Testis (tissue), 3 donors: ENCODE data around the gene RBMS2. TPM values are rescaled to one million over a fixed set of nuclear protein-coding genes. Genes with fewer than 3 reads are reported as not detected.

Experiments used
- DNase-seq: peaks from one replicate; pipeline ENCODE4 v3.0.0-alpha.2; 2019
- H3K27ac ChIP-seq, 2 donors: fragments of 200-600 bp; sonication (generic); one replicate each; pipeline ENCODE4 v1.5.1; 2019
- H3K27me3 ChIP-seq: fragments of 200-600 bp; sonication (generic); one replicate; pipeline ENCODE4 v1.5.1; 2019
- H3K36me3 ChIP-seq: fragments of 200-600 bp; sonication (generic); one replicate; pipeline ENCODE4 v1.5.1; 2017; ENCODE audit warnings: low read depth; ENCODE audit errors: missing control alignments
- H3K4me1 ChIP-seq: fragments of 200-600 bp; sonication (generic); one replicate; pipeline ENCODE4 v1.5.1; 2019
- H3K4me3 ChIP-seq, 2 donors: fragments of 200-600 bp; sonication (generic); one replicate each; pipeline ENCODE4 v1.5.1; 2017 to 2019
- H3K9me3 ChIP-seq: fragments of 200-600 bp; sonication (generic); one replicate; pipeline ENCODE4 v1.5.1; 2017
- POLR2A ChIP-seq: fragments of 450-650 bp; IDR thresholded peaks from one replicate; pipeline ENCODE4 v1.6.1; 2017; ENCODE audit warnings: antibody characterized with exemption, mild to moderate bottlenecking, moderate library complexity
- WGBS, 2 donors: methylation state at CpG; one replicate each; pipeline ENCODE4 v1.1.5; 2018; 5-methylcytosine and 5-hydroxymethylcytosine counted together
- intact Hi-C: fragments of 100-400 bp; cut with DNase I; formaldehyde crosslinking; loops from one replicate; pipeline ENCODE4 v1.15.1; 2023; ENCODE audit warnings: low total_unique reads
- polyA plus RNA-seq: library from polyadenylated mRNA; stranded (reverse); fragments of 350-450 nt; fragmentation: Illumina TruSeq; extraction: RNeasy Lipid Tissue Mini Kit (QIAGEN cat#74804); gene quantifications from one replicate; pipeline ENCODE4 v1.2.3, GENCODE V29; 2014; ENCODE audit warnings: low read depth, low replicate concordance; ENCODE audit not compliant: insufficient read depth
- total RNA-seq, 2 donors: library from RNA; depleted of rRNA; stranded (reverse); fragments of >200 nt; gene quantifications; one replicate each; pipeline ENCODE4 v1.2.3, GENCODE V29; 2016
- TF ChIP-seq, protein P1 (sequence below), 3 experiments: fragments of 450-650 bp in 2 of 3; fragments of 200-600 bp in 1 of 3; sonication (generic) in 1 of 3; IDR thresholded peaks; one replicate each; pipeline ENCODE4 v1.5.1; 2016 to 2019; ENCODE audit warnings: antibody characterized with exemption in 3 of 3, mild to moderate bottlenecking in 2 of 3, moderate library complexity in 1 of 3

RBMS2 gene
- total and polyA plus RNA-seq, 3 donors from 2014 or later, result 12.8 to 15.8 (median 12.8) TPM

DNA sequence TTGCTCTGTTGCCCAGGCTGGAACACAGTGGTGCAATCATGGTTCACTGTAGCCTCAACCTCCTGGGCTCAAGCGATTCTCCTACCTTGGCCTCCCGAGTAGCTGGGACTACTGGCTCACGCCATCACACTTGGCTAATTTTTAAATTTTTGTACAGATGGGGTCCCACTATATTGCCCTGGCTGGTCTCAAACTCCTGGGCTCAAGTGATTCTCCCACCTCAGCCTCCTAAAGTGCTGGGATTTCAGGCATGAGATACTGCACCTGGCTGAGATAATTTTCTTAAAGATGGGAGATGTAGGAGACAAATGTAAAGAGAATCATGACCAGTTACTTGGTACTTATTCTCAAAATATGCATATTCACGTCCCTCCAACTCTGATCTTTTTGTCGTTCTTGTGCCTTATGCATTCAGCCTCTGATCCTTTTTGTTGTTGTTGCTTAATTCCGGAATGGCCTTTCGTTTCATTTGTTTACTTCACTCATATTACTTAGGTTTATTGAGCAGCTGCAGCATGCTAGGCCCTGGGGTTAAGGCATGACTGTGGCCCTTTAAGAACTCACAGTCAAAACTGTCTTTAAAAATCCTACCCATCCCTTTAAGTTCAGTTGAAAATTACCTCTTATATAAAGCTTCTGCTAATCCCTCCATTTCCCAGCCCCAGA is 8.9 kb downstream of the RBMS2 start:
- H3K27ac ChIP-seq, result no peak overlapping the region
- DNase-seq, result no peak
- 82 to 87% methylated on average over 7 of the region's 7 CpGs for WGBS, 2 donors
- no peaks in the 10 kb centered on the region for H3K9me3 ChIP-seq
- H3K27me3 ChIP-seq, result no peaks in the 10 kb centered on the region
- intact Hi-C loops, result no loop called here
- no peak overlapping the region for H3K4me3 ChIP-seq
- no peaks in the 10 kb centered on the region for H3K36me3 ChIP-seq
- no peaks in the 10 kb centered on the region for H3K4me1 ChIP-seq
- TF ChIP-seq, protein P1, sequence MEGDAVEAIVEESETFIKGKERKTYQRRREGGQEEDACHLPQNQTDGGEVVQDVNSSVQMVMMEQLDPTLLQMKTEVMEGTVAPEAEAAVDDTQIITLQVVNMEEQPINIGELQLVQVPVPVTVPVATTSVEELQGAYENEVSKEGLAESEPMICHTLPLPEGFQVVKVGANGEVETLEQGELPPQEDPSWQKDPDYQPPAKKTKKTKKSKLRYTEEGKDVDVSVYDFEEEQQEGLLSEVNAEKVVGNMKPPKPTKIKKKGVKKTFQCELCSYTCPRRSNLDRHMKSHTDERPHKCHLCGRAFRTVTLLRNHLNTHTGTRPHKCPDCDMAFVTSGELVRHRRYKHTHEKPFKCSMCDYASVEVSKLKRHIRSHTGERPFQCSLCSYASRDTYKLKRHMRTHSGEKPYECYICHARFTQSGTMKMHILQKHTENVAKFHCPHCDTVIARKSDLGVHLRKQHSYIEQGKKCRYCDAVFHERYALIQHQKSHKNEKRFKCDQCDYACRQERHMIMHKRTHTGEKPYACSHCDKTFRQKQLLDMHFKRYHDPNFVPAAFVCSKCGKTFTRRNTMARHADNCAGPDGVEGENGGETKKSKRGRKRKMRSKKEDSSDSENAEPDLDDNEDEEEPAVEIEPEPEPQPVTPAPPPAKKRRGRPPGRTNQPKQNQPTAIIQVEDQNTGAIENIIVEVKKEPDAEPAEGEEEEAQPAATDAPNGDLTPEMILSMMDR (IDR thresholded peaks at IDR 0.05), result no peak
- TF ChIP-seq POLR2A, result no peak

DNA sequence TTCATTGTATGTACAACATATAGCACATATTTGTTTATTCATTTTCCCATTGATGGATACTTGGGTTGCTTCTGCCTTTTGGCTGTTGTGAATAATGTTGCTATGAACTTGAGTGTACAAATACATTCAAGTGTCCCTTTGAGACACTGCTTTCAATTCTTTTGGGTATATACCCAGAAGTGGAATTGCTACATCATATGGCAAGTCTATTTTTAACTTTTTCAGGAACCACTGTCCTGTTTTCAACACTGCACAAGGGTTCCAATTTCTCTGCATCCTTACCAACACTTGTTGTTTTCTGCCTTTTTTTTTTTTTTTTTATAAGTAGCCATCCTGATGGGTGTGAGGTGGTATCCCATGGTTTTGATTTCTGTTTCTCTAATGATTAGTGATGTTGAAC is 15.9 kb downstream of the RBMS2 start:
- H3K27ac ChIP-seq, result no peak overlapping the region
- TF ChIP-seq, protein P1 (IDR thresholded peaks at IDR 0.05), result no peak
- TF ChIP-seq POLR2A, result no peak
- no peaks in the 10 kb centered on the region for H3K9me3 ChIP-seq
- no peak overlapping the region for H3K4me3 ChIP-seq
- no peaks in the 10 kb centered on the region for H3K27me3 ChIP-seq
- intact Hi-C loops, result no loop called here
- H3K4me1 ChIP-seq, result no peaks in the 10 kb centered on the region
- DNase-seq, result no peak
- no peaks in the 10 kb centered on the region for H3K36me3 ChIP-seq

DNA sequence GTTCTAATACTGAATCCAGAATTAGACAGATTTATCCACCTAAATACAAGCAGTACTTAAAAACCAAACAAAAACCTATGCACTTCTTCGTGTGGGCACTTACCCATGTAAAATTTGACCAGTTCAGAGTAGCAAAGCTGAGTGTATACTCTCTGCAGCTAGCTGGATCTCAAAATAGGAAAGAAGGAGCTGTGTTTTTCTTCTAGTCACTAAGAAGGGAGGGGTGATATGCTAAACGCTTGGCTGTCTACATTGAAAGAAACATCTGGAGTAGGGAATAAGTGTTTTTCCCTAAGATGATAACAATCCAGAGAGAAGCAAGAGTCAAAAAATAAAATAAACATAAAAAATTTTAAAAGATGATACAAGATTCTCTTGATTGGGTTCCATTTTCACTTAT is 20.0 kb downstream of the RBMS2 start:
- Histone ChIP-seq H3K27ac (no peak overlapping the region), H3K27me3 (no peaks in the 10 kb centered on the region), H3K4me1 (no peaks in the 10 kb centered on the region), H3K9me3 (no peaks in the 10 kb centered on the region), H3K4me3 (no peak overlapping the region), H3K36me3 (no peaks in the 10 kb centered on the region)
- no peak for DNase-seq
- TF ChIP-seq, protein P1 (IDR thresholded peaks at IDR 0.05), result no peak
- TF ChIP-seq POLR2A, result no peak
- 37 to 41% methylated on average over 2 of the region's 2 CpGs for WGBS, 2 donors
- intact Hi-C loops, result no loop called here

DNA sequence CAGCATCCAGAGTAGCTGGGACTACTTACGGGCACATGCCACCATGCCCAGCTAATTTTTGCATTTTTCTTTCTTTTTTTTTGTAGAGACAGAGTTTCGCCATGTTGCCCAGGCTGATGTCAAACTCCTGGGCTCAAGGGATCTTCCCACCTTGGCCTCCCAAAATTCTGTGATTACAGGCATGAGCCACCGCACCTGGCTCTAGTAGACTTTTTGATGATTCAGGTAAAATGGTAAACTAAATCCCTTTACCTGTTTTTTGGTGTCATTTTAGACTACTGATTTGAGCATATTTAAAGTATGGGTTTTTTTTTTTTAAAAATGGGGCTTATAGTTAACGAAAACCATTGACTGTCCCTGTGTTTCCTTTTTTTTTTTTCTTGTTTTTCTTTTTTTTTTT is 20.5 kb downstream of the RBMS2 start:
- Histone ChIP-seq H3K4me1 (no peaks in the 10 kb centered on the region), H3K27me3 (no peaks in the 10 kb centered on the region), H3K27ac (no peak overlapping the region), H3K9me3 (no peaks in the 10 kb centered on the region), H3K4me3 (no peak overlapping the region), H3K36me3 (no peaks in the 10 kb centered on the region)
- no peak for DNase-seq
- intact Hi-C loops, result no loop called here
- 91 to 96% methylated on average over 4 of the region's 4 CpGs for WGBS, 2 donors
- TF ChIP-seq POLR2A, result no peak
- TF ChIP-seq, protein P1 (IDR thresholded peaks at IDR 0.05), result no peak

DNA sequence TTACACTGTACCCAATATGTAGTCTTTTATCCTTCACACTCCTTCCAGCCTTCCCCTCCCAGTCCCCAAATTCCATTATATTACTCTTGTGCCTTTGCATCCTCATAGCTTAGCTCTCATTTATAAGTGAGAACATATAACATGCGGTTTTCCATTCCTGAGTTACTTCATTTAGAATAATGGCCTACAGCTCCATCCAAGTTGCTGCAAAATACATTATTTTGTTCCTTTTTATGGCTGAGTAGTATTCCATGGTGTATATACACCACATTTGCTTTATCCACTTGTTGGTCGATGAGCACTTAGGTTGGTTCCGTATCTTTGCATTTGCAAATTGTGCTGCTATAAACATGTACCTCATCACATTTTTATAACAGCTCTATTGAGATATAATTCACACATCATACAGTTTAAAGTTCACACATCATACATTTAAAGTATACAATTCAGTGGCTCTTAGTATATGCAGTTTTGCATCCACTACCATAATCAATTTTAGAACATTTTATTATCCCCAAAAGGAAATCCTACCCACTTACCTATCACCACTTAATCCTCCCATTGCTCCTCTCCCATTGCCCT is 23.5 kb downstream of the RBMS2 start:
- Histone ChIP-seq H3K27ac (no peak overlapping the region), H3K4me1 (no peaks in the 10 kb centered on the region), H3K4me3 (no peak overlapping the region), H3K27me3 (no peaks in the 10 kb centered on the region), H3K36me3 (no peaks in the 10 kb centered on the region), H3K9me3 (no peaks in the 10 kb centered on the region)
- DNase-seq, result no peak
- TF ChIP-seq POLR2A, result no peak
- TF ChIP-seq, protein P1 (IDR thresholded peaks at IDR 0.05), result no peak
- WGBS, 2 donors, result 95% methylated on average over 3 of the region's 3 CpGs
- intact Hi-C loops, result no loop called here
